Activated CD8-positive, alpha-beta memory T cell treated with anti-CD3 and anti-CD28 coated beads, Interleukin-2, amount 50 U/mL, for 4 hours (primary cell): Measurements from ENCODE around the gene ACE.

ENCODE experiments used
- DNase-seq: peaks from one replicate; pipeline ENCODE4 v3.0.0-alpha.2; 2020

ACE gene

DNA sequence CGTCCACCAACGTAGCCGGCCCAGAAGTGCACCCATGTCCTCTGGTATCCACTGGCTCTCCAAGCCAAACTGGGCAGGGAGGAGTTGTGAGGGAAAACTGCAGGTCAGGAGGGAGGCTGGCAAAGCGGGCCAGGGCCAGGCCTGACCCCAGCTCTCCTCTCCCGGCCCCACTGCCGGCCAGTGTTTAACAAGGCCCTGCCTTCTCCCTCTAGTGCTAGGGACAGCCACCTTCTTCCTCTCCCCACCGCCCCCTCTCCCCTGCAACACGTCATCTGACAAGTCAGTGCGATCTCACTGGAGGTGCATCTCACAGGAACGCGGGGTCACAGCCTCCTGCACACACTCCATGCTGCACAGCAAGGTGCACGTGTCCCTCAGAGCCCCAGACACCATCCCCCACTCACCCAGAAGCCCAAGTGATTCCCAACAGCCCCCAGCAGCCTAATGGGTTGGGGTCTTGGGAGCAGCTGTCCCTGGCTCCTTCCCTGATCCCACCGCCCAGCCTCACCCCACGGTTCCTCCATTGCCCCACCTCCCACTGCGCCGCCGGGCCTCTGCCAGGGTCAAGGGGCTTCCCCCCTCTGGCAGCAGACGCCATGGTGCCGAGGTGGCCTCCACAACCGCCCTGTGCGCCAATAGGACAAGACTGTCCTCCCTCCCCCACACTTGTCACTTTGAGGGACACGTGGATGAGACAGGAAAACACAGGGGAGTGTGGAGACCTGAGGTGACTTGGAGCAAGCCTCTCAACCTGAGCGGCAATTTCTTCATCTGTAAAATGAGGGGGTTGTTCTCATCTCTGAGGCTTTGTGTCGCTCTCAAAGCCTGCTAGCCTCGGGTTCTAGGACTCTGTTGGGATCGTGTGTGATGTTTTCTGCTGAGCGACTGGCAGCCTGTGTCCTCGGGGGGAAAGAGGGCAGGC lies 1.1 kb upstream of the ACE start:
- no peak for DNase-seq

DNA sequence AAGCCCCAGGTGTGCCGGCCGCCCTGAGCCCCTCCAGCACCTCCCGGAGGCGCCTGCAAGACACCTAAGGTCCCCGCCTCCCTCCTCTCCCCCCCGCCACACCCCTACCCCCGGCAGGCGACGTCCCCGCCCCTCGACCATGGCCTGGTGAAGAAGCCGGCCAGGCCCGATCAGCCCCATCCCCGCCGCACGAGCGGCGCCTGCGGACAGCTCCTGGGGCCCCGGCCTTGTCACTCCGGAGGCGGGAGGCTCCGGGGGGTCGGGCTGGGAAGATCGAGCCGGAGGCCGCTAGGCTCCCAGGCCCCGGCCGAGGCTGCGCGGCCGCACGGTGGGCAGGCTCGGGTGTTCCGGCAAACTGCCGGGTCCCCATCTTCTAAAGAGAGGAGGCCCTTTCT lies 405 bp upstream of the ACE start:
- no peak for DNase-seq

DNA sequence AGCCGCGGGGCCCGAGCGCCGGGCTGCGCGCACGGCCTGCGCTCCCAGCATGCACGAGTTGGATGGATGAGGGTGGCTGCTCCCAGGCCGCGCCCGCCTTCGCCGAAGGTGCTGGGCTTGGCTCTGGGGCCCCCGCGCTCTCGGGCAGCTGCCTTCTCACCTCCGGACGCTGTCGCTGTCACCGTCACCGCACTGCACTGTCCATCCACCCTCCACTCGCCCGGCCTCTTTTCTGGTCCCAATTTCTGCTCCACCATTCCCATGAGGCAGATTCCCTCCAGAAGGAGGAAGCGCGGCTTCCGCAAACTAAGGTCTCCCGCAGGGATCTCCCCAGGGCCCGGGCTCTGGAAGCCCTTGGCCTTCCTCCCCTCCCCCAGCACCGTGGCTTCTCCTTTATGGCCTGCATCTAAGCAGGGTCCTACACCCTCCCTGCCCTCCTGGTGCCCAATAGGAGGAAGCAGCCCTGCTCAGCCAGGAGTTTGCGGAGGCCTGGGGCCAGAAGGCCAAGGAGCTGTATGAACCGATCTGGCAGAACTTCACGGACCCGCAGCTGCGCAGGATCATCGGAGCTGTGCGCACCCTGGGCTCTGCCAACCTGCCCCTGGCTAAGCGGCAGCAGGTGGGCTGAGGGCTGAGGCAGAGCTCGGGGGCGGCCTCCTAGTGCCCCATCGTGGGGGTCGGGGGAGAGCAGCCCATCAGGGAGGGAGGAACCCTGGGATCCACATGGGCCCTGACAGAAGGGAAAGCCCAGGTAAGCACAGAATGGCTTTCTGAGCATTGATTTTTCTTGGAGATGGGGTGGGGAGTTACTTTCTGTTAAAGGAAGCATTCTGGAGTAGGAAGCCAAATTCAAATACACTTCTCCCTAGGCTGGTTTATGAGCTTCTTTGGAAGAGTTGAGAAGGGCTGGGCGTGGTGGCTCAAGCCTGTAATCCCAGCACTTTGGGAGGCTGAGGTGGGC lies 899 bp downstream of the ACE start:
- DNase-seq: no peak

DNA sequence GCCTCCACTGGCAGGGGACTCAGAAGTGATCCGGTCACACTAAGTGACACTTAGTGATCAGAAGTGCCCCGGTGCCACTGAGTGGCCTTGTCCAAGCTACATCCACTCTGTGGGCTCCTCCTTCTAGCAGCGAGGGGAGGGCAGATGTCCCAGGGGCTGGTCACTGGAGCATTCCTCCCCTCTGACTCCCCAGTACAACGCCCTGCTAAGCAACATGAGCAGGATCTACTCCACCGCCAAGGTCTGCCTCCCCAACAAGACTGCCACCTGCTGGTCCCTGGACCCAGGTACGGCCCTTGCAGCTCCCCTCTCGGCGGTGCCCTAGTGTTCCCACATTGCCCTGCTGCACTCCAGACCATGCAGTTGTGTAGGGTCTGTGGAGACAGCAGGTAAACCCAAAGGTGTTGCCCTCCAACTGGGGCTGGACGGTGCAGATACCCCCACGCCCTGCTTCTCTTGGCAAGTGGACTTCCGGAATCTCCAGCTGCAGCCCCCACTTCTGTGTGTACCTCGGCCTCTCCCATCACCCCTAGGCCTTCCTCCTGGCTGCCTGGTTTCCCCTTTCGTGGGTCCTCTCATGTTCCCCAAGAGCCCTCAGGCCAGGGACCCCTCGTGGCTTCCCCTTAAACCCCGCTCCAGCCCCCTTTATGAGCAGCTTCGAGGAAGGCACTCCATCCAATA lies 2.1 kb downstream of the ACE start:
- peak; percentile 78 for DNase-seq

DNA sequence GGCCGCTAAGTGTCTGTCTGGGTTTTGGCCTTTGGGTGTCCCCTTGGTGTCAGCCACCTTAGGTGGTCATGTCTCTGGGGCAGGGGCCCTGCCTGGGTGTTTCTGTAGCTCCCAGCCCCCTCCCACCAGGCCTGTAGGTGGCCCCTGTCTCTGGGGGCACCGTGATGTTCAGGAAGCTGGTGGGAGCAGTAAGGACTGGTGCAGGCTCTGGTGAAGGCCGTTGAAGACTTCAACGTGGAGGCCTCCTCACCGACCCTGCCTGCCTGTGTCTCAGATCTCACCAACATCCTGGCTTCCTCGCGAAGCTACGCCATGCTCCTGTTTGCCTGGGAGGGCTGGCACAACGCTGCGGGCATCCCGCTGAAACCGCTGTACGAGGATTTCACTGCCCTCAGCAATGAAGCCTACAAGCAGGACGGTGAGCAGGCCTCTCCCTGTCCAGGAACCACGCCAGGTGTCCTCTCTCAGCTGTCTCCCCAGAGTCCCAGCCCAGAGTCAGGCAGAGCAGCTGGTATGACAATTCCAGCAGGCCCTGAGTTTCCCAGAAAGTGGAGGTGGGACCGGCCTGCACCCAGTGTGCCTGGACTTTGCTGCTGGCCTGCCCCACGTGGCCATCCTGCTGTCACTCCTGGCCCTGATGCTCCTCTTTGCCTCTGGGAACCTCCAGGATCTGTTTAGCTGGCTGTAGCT lies 2.8 kb downstream of the ACE start:
- DNase-seq: no peak

DNA sequence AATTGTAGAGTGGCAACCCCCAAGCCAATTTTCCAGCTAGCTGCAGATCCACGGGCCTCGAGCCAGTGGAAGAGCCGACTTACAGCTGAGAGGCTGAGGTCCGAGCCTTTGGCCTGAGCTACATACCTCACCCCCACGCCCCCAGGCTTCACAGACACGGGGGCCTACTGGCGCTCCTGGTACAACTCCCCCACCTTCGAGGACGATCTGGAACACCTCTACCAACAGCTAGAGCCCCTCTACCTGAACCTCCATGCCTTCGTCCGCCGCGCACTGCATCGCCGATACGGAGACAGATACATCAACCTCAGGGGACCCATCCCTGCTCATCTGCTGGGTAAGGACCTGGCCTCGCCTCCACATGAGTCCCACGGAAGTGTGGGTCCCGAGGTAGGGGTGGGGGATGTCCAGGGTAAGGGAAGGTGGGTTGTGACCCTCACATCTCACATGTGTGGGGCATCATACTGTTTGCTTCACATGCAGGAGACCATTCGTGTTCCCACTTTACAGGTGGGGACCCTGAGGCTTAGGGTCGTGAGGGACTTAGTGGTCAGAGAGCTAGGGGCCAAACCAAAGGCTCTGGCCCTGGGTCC lies 3.4 kb downstream of the ACE start:
- DNase-seq: no peak

DNA sequence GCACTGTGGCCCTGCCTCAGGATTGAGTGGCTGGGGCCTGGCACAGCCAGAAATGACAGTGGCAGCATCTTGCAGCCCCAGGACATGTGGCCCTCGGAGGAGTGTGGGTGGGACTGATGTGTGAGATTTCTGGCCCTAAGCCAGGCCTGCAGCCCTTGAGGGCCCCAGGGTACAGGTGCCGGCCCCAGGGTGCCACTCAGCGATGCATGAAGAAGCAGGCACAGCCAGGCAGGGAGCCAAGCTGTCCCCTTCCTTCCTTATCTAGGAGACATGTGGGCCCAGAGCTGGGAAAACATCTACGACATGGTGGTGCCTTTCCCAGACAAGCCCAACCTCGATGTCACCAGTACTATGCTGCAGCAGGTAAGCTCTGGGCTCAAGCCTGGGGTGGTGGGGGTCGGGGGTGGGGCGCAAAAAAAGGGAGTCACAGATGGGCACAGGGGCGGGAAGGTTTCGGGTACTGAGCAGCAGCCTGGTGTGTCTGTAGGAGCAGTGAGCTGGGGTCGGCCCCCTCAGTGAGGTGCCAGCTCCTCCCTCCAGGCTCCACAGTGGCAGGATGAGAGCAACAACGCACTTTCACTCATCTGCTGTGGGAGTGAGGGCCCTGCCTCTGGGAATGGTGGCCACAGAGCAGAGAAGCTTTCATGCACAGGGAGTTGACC lies 4.1 kb downstream of the ACE start:
- no peak for DNase-seq

DNA sequence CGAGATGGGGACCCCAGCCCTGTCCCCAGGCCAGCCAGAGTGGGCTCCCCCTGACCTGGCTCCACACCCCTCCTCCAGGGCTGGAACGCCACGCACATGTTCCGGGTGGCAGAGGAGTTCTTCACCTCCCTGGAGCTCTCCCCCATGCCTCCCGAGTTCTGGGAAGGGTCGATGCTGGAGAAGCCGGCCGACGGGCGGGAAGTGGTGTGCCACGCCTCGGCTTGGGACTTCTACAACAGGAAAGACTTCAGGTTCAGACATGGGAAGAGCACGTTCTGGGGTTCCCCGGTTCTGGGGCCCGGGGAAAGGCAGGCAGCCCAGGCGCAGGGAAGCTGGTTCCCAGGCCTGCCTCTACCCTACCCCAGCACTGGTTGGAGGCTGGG lies 4.6 kb downstream of the ACE start:
- DNase-seq: no peak

DNA sequence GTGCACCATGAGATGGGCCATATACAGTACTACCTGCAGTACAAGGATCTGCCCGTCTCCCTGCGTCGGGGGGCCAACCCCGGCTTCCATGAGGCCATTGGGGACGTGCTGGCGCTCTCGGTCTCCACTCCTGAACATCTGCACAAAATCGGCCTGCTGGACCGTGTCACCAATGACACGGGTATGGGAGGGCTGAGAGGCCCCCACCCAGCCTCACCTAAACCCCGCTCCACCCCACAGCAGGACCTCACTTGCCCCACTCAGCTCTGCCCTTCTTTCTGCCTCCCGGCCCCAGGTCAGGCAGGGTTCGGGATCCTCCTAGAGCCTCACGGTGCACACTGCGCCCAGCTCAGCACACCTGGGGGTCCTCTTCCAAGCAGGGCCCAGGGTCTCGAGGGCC lies 5.6 kb downstream of the ACE start:
- DNase-seq: no peak

DNA sequence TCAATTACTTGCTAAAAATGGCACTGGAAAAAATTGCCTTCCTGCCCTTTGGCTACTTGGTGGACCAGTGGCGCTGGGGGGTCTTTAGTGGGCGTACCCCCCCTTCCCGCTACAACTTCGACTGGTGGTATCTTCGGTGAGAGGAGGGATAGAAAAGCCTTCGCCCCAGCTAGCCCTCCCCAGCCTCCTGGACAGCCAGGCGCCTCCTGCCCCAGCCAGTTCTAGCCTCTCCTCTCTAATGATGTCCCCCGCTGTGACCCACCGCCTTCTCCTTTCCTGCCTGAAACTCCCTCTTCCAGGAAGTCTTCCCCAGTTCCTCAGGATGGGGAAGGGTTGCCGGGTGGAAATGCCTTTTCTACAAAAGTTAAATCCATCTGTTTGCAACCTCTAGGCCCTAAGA lies 6.2 kb downstream of the ACE start:
- no peak for DNase-seq

DNA sequence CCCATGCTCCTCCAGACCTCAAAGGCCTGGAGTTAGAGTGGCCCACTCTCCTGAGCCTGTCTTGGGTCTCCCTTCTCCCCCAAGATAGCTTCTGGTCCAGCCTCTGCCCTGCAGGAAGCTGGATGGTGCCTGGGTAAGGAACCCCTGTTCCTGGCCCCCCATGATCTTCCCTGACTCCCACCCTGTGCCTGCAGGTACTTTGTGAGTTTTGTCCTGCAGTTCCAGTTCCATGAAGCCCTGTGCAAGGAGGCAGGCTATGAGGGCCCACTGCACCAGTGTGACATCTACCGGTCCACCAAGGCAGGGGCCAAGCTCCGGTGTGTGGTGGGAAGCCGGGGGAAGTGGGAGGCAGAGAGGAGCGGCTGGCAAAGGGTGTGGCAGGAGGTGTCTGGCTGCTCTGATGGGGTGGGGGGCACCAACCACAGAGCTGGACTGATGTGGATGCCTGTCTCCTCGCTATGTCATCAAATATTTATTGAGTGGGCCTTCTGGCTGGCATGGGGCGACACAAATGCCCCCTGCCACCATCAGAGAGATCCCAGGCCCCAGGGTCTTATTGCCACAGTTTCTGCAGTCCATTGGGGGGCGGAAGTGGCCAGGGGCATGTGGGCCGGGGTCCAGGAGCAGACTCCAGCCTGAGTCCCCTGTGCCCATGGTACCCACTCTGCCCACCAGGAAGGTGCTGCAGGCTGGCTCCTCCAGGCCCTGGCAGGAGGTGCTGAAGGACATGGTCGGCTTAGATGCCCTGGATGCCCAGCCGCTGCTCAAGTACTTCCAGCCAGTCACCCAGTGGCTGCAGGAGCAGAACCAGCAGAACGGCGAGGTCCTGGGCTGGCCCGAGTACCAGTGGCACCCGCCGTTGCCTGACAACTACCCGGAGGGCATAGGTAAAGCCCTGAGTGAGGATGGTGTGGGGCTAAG lies 7.1 kb downstream of the ACE start:
- no peak for DNase-seq

DNA sequence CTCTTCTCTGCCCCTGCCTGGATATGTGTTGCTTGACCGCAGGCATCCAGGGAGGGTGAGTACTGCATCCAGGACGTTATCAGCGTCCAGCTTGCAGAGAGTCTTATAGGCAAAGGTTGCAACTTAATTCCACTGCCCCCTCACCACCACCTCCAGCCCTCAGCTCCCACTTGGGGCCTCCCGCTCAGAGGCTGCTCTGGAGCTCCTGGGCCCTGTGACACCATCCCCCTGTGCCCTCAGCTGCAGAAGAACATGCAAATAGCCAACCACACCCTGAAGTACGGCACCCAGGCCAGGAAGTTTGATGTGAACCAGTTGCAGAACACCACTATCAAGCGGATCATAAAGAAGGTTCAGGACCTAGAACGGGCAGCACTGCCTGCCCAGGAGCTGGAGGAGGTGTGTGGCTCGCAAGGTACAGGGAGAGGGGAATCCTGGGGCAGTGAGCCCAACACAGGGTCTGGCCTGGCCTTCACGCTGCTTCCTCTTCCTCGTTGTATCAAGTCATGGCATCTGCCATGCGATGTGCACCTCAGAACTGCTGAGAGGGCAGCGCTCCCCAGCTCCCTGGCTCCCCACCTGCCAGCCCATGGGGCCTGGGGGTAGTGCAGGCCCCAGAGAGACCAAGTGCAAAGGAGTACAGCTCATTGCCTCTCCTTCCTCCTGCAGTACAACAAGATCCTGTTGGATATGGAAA lies 9.6 kb downstream of the ACE start:
- DNase-seq: no peak

DNA sequence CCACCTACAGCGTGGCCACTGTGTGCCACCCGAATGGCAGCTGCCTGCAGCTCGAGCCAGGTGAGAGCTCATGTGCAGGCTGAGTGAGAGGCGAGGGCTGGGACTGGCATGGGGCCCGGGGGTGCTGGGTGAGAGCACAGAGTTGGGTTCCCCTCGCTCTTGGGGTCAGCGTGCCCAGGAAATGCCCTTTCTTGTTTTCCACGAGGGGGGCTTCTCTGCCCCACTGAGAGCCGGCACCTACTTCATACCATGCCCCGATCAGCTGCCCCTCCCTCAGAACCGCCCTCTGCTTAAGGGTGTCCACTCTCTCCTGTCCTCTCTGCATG lies 10.1 kb downstream of the ACE start:
- DNase-seq: no peak

DNA sequence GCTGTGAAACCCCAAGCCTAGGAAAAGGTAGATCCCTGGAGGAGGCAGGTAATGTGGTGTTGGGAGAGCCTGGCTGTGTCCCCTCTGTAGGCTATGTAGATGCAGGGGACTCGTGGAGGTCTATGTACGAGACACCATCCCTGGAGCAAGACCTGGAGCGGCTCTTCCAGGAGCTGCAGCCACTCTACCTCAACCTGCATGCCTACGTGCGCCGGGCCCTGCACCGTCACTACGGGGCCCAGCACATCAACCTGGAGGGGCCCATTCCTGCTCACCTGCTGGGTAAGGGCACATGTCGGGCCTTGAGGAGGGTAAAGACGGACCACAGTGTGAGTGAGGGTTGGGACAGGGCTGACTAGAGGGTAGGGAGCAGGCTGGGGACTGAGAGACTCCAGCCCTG lies 12.0 kb downstream of the ACE start:
- DNase-seq: no peak

DNA sequence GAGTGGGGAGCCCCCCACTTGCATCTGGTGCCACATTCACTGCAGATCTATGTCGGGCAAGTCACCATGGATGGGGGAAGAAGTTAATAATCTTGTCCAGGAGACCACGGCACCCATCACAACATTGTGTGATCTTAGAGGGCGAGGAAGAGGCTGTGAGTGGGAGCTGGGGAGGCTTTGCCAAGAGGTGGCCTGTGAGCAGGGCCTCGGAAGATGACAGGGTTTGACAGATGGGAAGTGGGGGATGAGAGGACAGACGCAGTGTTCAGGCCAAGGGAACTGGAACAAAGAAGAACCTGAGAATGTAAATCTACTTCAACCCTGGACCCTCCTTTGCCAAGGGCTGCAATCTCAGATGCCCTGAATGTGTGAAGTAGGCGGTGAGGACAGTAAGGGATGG lies 12.4 kb downstream of the ACE start:
- DNase-seq: no peak

DNA sequence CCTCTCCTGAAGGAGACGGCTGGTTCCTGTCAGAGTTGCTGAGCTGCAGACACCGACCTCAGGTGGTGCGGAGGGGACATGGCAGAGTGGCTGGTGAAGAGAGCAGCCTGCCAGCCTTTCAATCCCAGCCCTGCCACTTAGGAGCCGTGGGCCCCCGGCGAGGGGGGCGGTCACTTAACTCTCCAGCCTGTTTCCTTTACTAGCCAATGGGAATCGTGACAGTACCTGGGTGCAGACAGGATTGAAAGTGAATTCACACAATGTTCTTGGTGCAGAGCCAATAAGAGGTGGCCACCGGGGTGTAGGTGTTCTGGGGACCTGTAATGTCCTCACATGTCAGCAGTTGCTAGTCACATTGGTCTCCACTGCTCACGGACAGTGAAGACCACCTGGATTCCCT lies 13.5 kb downstream of the ACE start:
- DNase-seq: no peak

DNA sequence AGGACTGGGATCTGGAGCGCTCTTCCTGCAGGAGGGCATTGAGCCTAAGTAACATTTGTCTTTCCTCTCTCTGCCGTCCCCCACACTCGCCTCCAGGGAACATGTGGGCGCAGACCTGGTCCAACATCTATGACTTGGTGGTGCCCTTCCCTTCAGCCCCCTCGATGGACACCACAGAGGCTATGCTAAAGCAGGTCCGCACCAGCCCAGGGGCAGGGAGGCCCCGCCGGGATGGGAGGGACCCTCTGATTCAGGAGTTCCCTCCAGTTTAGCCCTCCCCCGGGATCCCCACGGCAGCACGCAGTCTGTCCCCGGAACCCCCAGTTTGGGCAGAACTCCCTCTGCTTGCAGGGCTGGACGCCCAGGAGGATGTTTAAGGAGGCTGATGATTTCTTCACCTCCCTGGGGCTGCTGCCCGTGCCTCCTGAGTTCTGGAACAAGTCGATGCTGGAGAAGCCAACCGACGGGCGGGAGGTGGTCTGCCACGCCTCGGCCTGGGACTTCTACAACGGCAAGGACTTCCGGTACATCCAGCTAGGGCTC lies 14.1 kb downstream of the ACE start:
- no peak for DNase-seq

DNA sequence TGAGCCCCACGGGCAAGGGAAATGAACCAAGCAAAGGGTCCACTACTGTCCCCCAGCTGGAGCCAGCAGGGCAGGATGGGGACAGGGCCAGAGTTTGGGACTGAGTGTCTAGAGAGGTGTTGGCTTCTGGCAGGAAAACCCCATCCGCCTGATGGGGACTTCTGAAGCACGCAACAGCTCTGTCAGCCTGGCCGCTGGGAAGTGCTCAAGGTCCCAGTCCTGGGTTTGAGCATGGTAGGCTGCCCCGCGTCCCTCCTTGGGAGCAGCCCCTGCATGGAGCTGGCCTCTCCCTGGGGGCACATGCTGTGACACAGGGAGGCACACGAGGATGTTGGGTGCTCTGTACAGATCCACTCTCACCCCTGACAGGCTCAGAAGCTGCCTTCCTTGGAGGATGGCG lies 14.6 kb downstream of the ACE start:
- no peak for DNase-seq

DNA sequence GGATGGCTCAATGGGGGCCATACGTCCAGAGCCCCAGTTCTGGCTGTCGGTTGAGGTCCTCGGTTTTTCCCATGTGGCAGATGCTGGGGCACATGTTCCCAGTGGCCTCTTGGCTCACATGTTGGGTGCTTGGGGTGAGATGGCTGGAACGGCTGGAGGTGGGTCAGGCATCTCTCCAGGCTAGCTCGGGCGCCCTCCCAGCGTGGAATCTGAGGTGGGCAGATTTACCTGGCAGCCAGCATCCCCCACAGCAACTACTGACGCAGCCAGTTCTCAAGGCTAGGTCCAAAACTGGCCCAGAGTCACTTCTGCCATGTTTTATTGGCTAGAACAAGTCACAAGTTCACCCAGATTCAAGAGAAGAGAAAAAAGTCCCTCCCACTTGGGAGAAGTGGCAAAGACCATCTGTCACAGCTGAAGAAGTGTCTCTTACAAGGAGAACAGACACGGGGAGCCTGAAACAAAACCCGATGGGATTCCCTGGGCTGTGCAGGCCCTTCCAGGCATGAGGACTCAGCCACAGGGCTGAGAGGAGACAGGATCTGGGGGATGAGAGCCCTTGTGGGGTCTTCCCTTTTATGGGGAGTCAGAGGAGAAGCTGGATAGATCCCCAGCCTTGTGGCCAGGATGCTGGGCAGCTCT lies 15.2 kb downstream of the ACE start:
- no peak for DNase-seq
